ENCODE measurements around the gene HMOX1. TPM values are rescaled to one million over a fixed set of nuclear protein-coding genes. Genes with fewer than 3 reads are reported as not detected.
A peak's percentile ranks its signal among the peaks of the same experiment; 100 is the strongest.

Gene HMOX1
- total RNA-seq, 1 donor from 2014 or later, result 44.3 TPM

- no peak for TF ChIP-seq CTCF (IDR thresholded peaks at IDR 0.05)
- H3K27me3 Mint-ChIP-seq (ENCODE audit: unreplicated experiment), result no peaks in the 10 kb centered on the region
- no peak overlapping the region for H3K4me3 Mint-ChIP-seq (ENCODE audit: unreplicated experiment)
- peaks cover 14% of the 10 kb centered on the region for H3K36me3 Mint-ChIP-seq (ENCODE audit: unreplicated experiment)
- no peak for DNase-seq (ENCODE audit: extremely low spot score, unreplicated experiment)
- H3K4me1 Mint-ChIP-seq (ENCODE audit: unreplicated experiment), result peaks cover 16% of the 10 kb centered on the region
- H3K9me3 Mint-ChIP-seq (ENCODE audit: unreplicated experiment), result no peaks in the 10 kb centered on the region
- H3K27ac Mint-ChIP-seq (ENCODE audit: unreplicated experiment), result no peak overlapping the region
Observed at GRCh38 chr22:35425546-35425945, 44.6 kb downstream of the HMOX1 start.

- Mint-ChIP-seq H3K36me3 (ENCODE audit: unreplicated experiment) (peaks cover 12% of the 10 kb centered on the region), H3K4me1 (ENCODE audit: unreplicated experiment) (peaks cover 21% of the 10 kb centered on the region), H3K9me3 (ENCODE audit: unreplicated experiment) (no peaks in the 10 kb centered on the region), H3K4me3 (ENCODE audit: unreplicated experiment) (no peak overlapping the region), H3K27ac (ENCODE audit: unreplicated experiment) (peak overlapping the region; percentile 71), H3K27me3 (ENCODE audit: unreplicated experiment) (no peaks in the 10 kb centered on the region)
- no peak for TF ChIP-seq CTCF (IDR thresholded peaks at IDR 0.05)
- DNase-seq (ENCODE audit: extremely low spot score, unreplicated experiment), result no peak
Observed at GRCh38 chr22:35425971-35426800, 45.3 kb downstream of the HMOX1 start.

GRCh38 chr22:35426801-35427140 lies 45.9 kb downstream of the HMOX1 start:
- peaks cover 9% of the 10 kb centered on the region for H3K36me3 Mint-ChIP-seq (ENCODE audit: unreplicated experiment)
- H3K4me1 Mint-ChIP-seq (ENCODE audit: unreplicated experiment), result peaks cover 24% of the 10 kb centered on the region
- no peak for TF ChIP-seq CTCF (IDR thresholded peaks at IDR 0.05)
- peak overlapping the region; percentile 71 for H3K27ac Mint-ChIP-seq (ENCODE audit: unreplicated experiment)
- no peaks in the 10 kb centered on the region for H3K9me3 Mint-ChIP-seq (ENCODE audit: unreplicated experiment)
- H3K27me3 Mint-ChIP-seq (ENCODE audit: unreplicated experiment), result no peaks in the 10 kb centered on the region
- no peak overlapping the region for H3K4me3 Mint-ChIP-seq (ENCODE audit: unreplicated experiment)
- no peak for DNase-seq (ENCODE audit: extremely low spot score, unreplicated experiment)

GRCh38 chr22:35430897-35431322 lies 50.0 kb downstream of the HMOX1 start:
- H3K9me3 Mint-ChIP-seq (ENCODE audit: unreplicated experiment), result no peaks in the 10 kb centered on the region
- H3K4me3 Mint-ChIP-seq (ENCODE audit: unreplicated experiment), result no peak overlapping the region
- H3K27ac Mint-ChIP-seq (ENCODE audit: unreplicated experiment), result peak overlapping the region; percentile 41

More at GRCh38 chr22:35430897-35431322, 50.0 kb downstream of the HMOX1 start:
- H3K27me3 Mint-ChIP-seq (ENCODE audit: unreplicated experiment), result no peaks in the 10 kb centered on the region
- DNase-seq (ENCODE audit: extremely low spot score, unreplicated experiment), result peak; percentile 96
- TF ChIP-seq CTCF (IDR thresholded peaks at IDR 0.05), result peak; percentile 96
- peaks cover 8% of the 10 kb centered on the region for H3K36me3 Mint-ChIP-seq (ENCODE audit: unreplicated experiment)
- H3K4me1 Mint-ChIP-seq (ENCODE audit: unreplicated experiment), result peaks cover 18% of the 10 kb centered on the region

All from osteocyte (in vitro differentiated cells).